Activated CD4-positive, alpha-beta memory T cell treated with anti-CD3 and anti-CD28 coated beads for 36 hours (primary cell): ENCODE results near the gene PLXNA2. TPM values are rescaled to one million over a fixed set of nuclear protein-coding genes. Genes with fewer than 3 reads are reported as not detected.

ENCODE experiments used
- CTCF ChIA-PET: fragments of 350-600 bp; sonication (Branson Sonifier 250); formaldehyde crosslinking; loops from one replicate; lab custom pipeline; 2021; ENCODE audit warnings: antibody characterized with exemption, inconsistent platforms; lab: Charles Lee
- POLR2A ChIA-PET: fragments of 350-600 bp; sonication (Branson Sonifier 250); formaldehyde crosslinking; loops from one replicate; lab custom pipeline; 2021; ENCODE audit warnings: antibody characterized with exemption; lab: Charles Lee
- DNase-seq: peaks from one replicate; pipeline ENCODE4 v3.0.0-alpha.2; 2020
- H3K27ac Mint-ChIP-seq: one replicate; pipeline ENCODE4 v1.8.0; 2021; ENCODE audit warnings: mixed read lengths
- H3K27me3 Mint-ChIP-seq: one replicate; pipeline ENCODE4 v1.8.0; 2021; ENCODE audit warnings: mixed read lengths
- H3K36me3 Mint-ChIP-seq: one replicate; pipeline ENCODE4 v1.8.0; 2021; ENCODE audit warnings: mixed read lengths
- H3K4me1 Mint-ChIP-seq: one replicate; pipeline ENCODE4 v1.8.0; 2021; ENCODE audit warnings: low read depth, mixed read lengths
- H3K4me3 Mint-ChIP-seq: one replicate; pipeline ENCODE4 v1.8.0; 2021; ENCODE audit warnings: mild to moderate bottlenecking, mixed read lengths
- H3K9me3 Mint-ChIP-seq: one replicate; pipeline ENCODE4 v1.8.0; 2021; ENCODE audit warnings: mixed read lengths
- intact Hi-C: fragments of 100-400 bp; cut with micrococcal nuclease; formaldehyde crosslinking; loops from one replicate; pipeline ENCODE4 v1.15.1; 2023
- total RNA-seq, 2 experiments: library from RNA; stranded (reverse); gene quantifications; one replicate each; pipeline ENCODE4 v1.2.3, GENCODE V29; 2021

Gene PLXNA2
- total RNA-seq, 2 experiments from 2014 or later, result 0.29 to 0.34 TPM

GRCh38 chr1:208248991-208249696, 5.0 kb upstream of the PLXNA2 start:
- Mint-ChIP-seq H3K9me3 (no peaks in the 10 kb centered on the region), H3K4me3 (no peak overlapping the region), H3K36me3 (no peaks in the 10 kb centered on the region), H3K27me3 (peaks cover 17% of the 10 kb centered on the region), H3K4me1 (peaks cover 10% of the 10 kb centered on the region), H3K27ac (no peak overlapping the region)
- DNase-seq, result no peak
- ChIA-PET CTCF (interaction anchor here (11.1 kb wide), 1 partner anchor 227 kb away, joined by 157 read pairs; no protein-coding TSS in a partner anchor), POLR2A (no interaction called here)
- intact Hi-C loops, result loop anchor here (10.0 kb wide), 1 partner anchor 364 kb away; no protein-coding TSS in a partner anchor

DNA sequence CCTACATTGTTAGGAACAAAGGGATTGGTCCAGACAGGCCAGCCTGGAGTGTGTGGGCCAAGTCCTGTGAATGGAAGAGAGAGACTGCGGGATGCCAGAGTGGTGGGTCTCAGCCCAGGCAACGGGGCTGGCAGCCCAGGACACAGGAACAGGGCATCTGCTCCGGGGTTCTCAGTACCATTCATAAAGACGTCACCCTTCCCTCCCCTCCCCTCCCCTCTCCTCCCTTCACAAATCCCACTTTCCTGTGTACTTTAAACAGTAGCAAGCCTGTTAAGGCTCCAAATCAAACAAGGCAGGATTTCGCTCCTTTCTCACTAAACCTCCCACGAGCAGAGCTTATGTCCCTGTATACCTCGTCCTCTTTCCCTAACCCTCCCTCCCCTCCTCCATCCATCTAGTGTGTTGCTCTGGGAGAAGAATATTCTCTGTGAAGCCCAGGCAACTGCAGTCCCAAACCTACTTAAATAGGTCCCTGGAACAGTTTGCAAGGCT, 4.2 kb upstream of the PLXNA2 start:
- H3K36me3 Mint-ChIP-seq, result no peaks in the 10 kb centered on the region
- intact Hi-C loops, result loop anchor here (10.0 kb wide), 1 partner anchor 364 kb away; no protein-coding TSS in a partner anchor
- DNase-seq, result no peak
- peaks cover 15% of the 10 kb centered on the region for H3K27me3 Mint-ChIP-seq
- ChIA-PET POLR2A (no interaction called here), CTCF (interaction anchor here (11.1 kb wide), 1 partner anchor 227 kb away, joined by 157 read pairs; no protein-coding TSS in a partner anchor)
- H3K27ac Mint-ChIP-seq, result no peak overlapping the region
- no peak overlapping the region for H3K4me3 Mint-ChIP-seq
- H3K4me1 Mint-ChIP-seq, result peaks cover 10% of the 10 kb centered on the region
- no peaks in the 10 kb centered on the region for H3K9me3 Mint-ChIP-seq

DNA sequence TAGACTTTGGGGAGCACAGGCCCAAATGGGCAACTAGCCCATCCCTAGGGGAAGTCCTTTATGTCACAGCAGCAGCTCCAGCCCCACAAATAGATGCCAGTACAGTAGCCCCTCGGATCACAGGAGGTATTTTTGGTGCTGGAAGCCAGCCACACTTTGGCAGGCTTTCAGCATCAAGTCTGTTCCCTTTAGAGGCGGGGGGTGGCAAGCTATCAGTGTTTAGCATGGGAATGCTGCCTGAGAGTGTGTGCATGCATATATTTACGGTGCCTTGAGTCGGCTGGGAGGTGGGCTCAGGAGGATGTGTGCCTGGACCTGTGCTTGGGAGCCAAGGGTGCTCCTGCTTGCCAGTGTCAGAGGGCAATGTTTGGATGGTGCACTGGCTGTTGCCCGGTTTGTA, 3.5 kb upstream of the PLXNA2 start:
- Mint-ChIP-seq H3K9me3 (no peaks in the 10 kb centered on the region), H3K4me1 (peaks cover 10% of the 10 kb centered on the region), H3K27me3 (peaks cover 14% of the 10 kb centered on the region), H3K4me3 (no peak overlapping the region), H3K27ac (no peak overlapping the region), H3K36me3 (no peaks in the 10 kb centered on the region)
- POLR2A ChIA-PET, result no interaction called here
- no peak for DNase-seq
- intact Hi-C loops, result loop anchor here (10.0 kb wide), 1 partner anchor 363 kb away; no protein-coding TSS in a partner anchor
- CTCF ChIA-PET, result interaction anchor here (0.7 to 11.1 kb wide), 2 partner anchors 220 to 226 kb away, joined by 3 to 157 read pairs; no protein-coding TSS in a partner anchor

DNA sequence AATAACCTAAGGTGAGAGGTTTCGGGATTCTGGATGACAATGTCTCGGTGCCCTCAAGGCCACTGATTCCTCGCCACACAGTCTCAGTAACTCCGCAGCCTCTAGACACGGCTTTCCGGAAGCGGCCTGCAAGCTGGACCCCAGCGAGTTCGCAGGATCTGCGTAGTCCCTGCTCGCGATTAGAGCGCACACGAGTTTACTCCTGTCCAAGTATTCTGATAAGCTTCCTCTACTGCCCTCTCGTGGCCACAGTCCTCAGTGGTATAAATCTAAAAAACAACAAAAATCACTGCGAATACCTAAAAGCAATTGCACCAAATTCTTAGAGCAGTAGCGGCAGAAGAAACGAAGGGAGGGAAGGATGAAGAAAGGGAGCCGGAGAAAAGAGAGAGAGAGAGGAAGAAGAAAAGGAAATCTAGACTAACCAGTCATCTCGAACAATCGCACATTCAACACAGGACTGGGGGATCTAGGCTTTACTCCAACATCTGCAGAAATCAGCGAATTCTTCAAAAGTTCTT, 1.1 kb upstream of the PLXNA2 start:
- peaks cover 21% of the 10 kb centered on the region for H3K27me3 Mint-ChIP-seq
- ChIA-PET CTCF (interaction anchor here (0.7 to 11.1 kb wide), 38 partner anchors 8 to 1321 kb away, joined by 3 to 157 read pairs (median 4); no protein-coding TSS in a partner anchor), POLR2A (no interaction called here)
- H3K27ac Mint-ChIP-seq, result no peak overlapping the region
- H3K9me3 Mint-ChIP-seq, result no peaks in the 10 kb centered on the region
- DNase-seq, result peak; percentile 84
- H3K36me3 Mint-ChIP-seq, result no peaks in the 10 kb centered on the region
- intact Hi-C loops, result loop anchor here (1.0 to 10.0 kb wide), 3 partner anchors 113 to 360 kb away; no protein-coding TSS in a partner anchor
- H3K4me3 Mint-ChIP-seq, result peak overlapping the region; percentile 65
- H3K4me1 Mint-ChIP-seq, result peaks cover 10% of the 10 kb centered on the region

GRCh38 chr1:208243527-208243966, 637 bp downstream of the PLXNA2 start:
- Mint-ChIP-seq H3K4me1 (peaks cover 10% of the 10 kb centered on the region), H3K9me3 (no peaks in the 10 kb centered on the region), H3K36me3 (no peaks in the 10 kb centered on the region), H3K27ac (no peak overlapping the region), H3K27me3 (peaks cover 25% of the 10 kb centered on the region), H3K4me3 (peak overlapping the region; percentile 76)
- ChIA-PET CTCF (interaction anchor here (0.5 to 11.1 kb wide), 9 partner anchors 9 to 409 kb away, joined by 3 to 157 read pairs (median 5); no protein-coding TSS in a partner anchor), POLR2A (no interaction called here)
- DNase-seq, result no peak
- intact Hi-C loops, result loop anchor here (10.0 kb wide), 1 partner anchor 359 kb away; no protein-coding TSS in a partner anchor

DNA sequence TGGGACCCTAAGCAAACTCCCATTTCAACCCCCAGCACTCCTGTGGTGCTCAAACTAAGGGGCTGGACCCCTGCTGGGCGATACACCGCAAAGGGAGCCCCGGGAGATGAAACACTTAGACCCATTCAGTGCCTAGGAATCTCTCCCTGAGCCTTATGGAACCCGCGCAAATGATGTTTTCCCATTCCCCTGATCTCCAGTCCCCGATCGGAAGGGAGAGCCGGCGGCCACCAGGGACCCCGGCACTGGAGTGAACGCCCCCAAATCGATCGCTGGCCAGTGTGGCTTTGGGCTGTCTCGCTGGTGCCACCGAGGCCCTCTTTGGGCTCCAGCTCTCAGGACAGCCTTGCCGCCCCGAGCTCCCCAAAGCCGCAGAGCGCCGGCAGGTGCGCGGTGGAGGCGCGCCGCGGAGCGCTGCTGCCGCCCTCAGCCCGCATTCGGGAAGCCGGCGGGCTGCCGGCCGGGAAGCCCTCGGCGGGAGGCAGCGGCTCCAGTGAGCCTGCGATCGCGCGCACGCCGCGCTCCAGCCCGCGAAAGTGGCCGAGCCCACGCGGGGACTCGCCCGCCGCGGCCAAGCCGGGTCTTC, 1.1 kb downstream of the PLXNA2 start:
- Mint-ChIP-seq H3K27ac (no peak overlapping the region), H3K9me3 (no peaks in the 10 kb centered on the region), H3K4me3 (peak overlapping the region; percentile 48), H3K27me3 (peaks cover 28% of the 10 kb centered on the region), H3K36me3 (no peaks in the 10 kb centered on the region), H3K4me1 (peaks cover 10% of the 10 kb centered on the region)
- ChIA-PET CTCF (interaction anchor here (0.5 to 11.1 kb wide), 6 partner anchors 22 to 410 kb away, joined by 3 to 157 read pairs (median 3); no protein-coding TSS in a partner anchor), POLR2A (no interaction called here)
- DNase-seq, result no peak
- intact Hi-C loops, result loop anchor here (10.0 kb wide), 1 partner anchor 358 kb away; no protein-coding TSS in a partner anchor

DNA sequence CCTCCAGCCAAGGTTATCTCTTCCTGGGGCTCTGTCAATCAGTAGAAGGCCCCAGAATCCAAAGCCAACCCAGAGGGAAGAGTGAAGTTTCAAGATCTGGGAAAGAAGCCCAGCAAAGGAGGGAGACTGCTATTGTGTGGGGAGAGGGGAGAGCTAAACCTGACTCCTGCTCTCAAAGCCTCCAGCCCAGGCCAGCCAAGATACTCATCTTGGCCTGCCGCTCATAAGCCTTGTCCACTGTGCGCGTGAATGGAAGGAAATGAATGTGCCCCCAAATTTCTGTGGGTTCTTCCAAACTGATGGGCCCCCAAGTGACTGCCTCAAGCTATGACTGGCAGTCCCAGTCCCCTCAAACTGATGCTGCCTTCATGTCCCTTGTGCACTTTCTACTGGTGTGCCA, 2.0 kb downstream of the PLXNA2 start:
- POLR2A ChIA-PET, result no interaction called here
- CTCF ChIA-PET, result interaction anchor here (1.1 to 11.1 kb wide), 4 partner anchors 21 to 220 kb away, joined by 3 to 157 read pairs (median 6); no protein-coding TSS in a partner anchor
- Mint-ChIP-seq H3K4me1 (peaks cover 10% of the 10 kb centered on the region), H3K9me3 (no peaks in the 10 kb centered on the region), H3K36me3 (no peaks in the 10 kb centered on the region), H3K27me3 (peaks cover 35% of the 10 kb centered on the region), H3K4me3 (no peak overlapping the region), H3K27ac (no peak overlapping the region)
- DNase-seq, result no peak
- intact Hi-C loops, result loop anchor here (10.0 kb wide), 1 partner anchor 357 kb away; no protein-coding TSS in a partner anchor

- CTCF ChIA-PET, result interaction anchor here (0.8 to 11.1 kb wide), 3 partner anchors 109 to 220 kb away, joined by 3 to 157 read pairs (median 9); no protein-coding TSS in a partner anchor
- no peaks in the 10 kb centered on the region for H3K9me3 Mint-ChIP-seq
- no peak overlapping the region for H3K4me3 Mint-ChIP-seq
- POLR2A ChIA-PET, result no interaction called here
- intact Hi-C loops, result loop anchor here (10.0 kb wide), 1 partner anchor 357 kb away; no protein-coding TSS in a partner anchor
- peaks cover 38% of the 10 kb centered on the region for H3K27me3 Mint-ChIP-seq
- no peak overlapping the region for H3K27ac Mint-ChIP-seq
- no peaks in the 10 kb centered on the region for H3K36me3 Mint-ChIP-seq
- peaks cover 15% of the 10 kb centered on the region for H3K4me1 Mint-ChIP-seq
- no peak for DNase-seq
Measured at GRCh38 chr1:208241512-208241911, 2.7 kb downstream of the PLXNA2 start.

GRCh38 chr1:208240662-208241355, 3.4 kb downstream of the PLXNA2 start:
- Mint-ChIP-seq H3K36me3 (no peaks in the 10 kb centered on the region), H3K27ac (no peak overlapping the region), H3K4me3 (no peak overlapping the region), H3K4me1 (peaks cover 21% of the 10 kb centered on the region), H3K27me3 (peaks cover 43% of the 10 kb centered on the region), H3K9me3 (no peaks in the 10 kb centered on the region)
- ChIA-PET POLR2A (no interaction called here), CTCF (interaction anchor here (0.8 to 11.1 kb wide), 3 partner anchors 108 to 219 kb away, joined by 3 to 157 read pairs (median 9); no protein-coding TSS in a partner anchor)
- intact Hi-C loops, result loop anchor here (10.0 kb wide), 1 partner anchor 356 kb away; no protein-coding TSS in a partner anchor
- DNase-seq, result no peak

DNA sequence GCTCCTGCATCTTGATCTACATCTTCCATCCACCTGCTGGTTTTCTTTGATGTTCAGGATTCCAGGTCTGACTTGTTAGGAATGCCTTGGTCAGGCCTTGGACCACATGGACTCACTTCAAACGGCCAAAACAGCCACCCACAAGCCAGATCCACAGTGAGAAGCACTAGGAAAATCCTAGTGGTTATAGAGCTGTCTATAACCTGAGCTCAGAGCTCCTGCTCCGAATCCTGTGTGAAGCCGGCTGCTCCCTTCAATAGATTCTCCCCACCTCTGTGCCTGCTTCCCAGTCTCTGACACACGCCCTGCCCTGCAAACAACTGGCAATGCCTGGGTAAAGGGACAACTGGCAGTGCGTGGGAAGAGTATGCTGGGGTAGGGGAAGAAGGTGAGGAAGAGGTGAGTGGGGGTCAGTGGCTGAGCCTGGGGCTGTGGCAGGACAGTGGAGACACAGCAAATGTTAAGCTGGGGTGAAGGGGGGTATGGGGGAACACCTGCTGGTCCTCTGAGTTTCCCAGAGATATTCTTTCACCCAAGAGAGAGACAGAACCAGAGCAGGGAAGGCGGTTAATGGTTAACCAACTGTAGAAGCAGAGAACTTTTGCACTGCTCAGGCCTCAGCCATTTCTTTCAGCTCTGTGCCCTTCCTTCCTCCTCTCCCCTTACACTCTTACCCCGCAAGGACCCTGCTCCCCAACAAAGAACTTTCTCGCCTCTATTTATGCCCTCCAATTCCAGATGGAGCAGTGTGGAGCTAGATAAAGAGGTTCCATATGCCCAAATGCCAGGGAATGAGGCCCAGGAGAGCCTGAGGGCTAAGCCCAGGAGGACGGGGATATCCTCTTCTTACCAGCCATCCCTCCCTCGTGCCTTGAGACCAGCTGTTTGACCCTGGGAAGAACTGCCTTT, 4.5 kb downstream of the PLXNA2 start:
- no peaks in the 10 kb centered on the region for H3K9me3 Mint-ChIP-seq

More for the DNA sequence above, 4.5 kb downstream of the PLXNA2 start:
- Mint-ChIP-seq H3K4me1 (peaks cover 19% of the 10 kb centered on the region), H3K27me3 (peaks cover 49% of the 10 kb centered on the region), H3K27ac (no peak overlapping the region), H3K36me3 (no peaks in the 10 kb centered on the region), H3K4me3 (no peak overlapping the region)
- CTCF ChIA-PET, result interaction anchor here (0.5 to 11.1 kb wide), 6 partner anchors 13 to 443 kb away, joined by 3 to 157 read pairs (median 5); no protein-coding TSS in a partner anchor
- intact Hi-C loops, result loop anchor here (10.0 kb wide), 1 partner anchor 355 kb away; no protein-coding TSS in a partner anchor
- POLR2A ChIA-PET, result no interaction called here
- DNase-seq, result no peak
